NCI-H128 (cell line): Measurements from ENCODE around the gene TUBB8.
"Not testable (repeated sequence)": the region's sequence is repeated elsewhere in the genome, so short reads cannot be mapped to it uniquely, and the experiment has no call there.

ENCODE experiments used
- DNase-seq: peaks from one replicate; lab custom pipeline; 2025; ENCODE audit not compliant: unreplicated experiment; lab: John Stamatoyannopoulos, UW

The TUBB8 gene

DNA sequence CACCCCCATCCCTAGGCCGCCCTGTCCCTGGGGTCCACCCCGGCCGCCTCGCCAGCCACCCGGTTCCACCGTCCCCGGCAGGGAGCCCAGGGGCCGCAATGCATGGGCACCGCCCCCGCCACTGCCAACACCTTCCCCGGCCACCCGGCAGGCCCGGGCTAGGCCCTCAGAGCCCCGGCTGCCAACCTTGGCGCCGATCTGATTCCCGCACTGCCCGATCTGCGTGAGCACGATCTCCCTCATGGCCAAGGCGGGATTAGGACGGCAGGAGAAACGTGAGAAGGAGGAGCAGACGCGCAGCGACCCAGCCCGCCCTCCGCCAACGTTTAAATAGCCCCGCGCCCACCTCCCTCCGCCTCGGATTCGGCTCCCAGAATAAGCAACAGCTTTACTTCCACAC is at the start of gene TUBB8:
Gene TUBB8, minus strand, starts transcription at position 301 of the 400 bp plus-strand sequence. Its CDS starts 58 bp downstream, at position 243.
- DNase-seq, result no peak

DNA sequence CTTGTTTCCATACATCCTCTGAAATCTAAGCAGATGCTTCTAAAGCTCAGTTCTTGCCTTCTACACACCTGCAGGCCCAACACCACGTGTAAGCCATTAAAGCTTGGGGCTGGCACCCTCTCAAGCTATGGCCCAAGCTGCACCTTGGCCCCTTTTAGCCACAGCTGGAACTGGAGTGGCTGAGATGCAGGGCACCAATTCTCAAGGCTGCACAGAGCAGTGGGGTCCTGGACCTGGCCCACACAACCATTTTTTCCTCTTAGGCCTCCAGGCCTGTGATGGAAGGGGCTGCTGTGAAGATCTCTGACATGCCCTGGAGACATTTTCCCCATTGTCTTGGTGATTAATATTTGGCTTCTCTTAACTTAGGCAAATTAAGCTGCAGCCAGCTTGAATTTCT is 47.4 kb upstream of the TUBB8 start:
- no peak for DNase-seq

DNA sequence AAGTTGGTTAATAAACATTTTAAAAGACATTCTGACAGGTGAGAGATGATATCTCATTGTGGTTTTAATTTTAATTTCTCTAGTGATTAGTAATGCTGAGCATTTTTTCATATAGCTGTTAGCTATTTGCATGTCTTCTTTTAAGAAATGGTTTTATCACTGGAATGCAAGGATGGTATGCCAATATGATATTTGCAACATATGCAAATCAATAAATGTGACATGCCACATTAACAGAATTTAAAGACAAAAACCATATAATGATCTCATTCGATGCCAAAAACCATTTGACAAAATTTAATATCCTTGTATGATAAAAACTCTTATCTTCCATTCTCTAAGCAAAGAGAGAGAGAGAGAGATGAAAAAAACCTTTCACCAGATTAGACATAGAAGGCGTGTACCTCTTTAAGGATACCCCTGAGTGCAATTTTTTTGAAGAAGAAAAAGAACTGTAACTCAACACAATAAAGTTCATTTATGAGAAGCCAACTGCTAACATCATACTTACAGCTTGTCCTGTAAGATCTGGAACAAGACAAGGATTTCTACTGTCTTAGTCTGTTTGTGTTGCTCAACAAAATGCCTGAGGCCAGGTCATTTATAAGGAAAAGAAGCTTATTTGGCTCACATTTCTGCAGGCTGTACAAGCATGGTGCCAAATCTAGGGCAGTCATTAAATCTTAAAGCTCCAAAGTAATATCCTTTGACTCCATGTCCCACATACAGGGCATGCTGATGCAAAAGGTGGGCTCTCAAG is 46.4 kb upstream of the TUBB8 start:
- no peak for DNase-seq

- no peak for DNase-seq
Measured at GRCh38 chr10:94613-95012, 45.5 kb upstream of the TUBB8 start.

GRCh38 chr10:92846-93245 is 43.8 kb upstream of the TUBB8 start:
- no peak for DNase-seq

DNA sequence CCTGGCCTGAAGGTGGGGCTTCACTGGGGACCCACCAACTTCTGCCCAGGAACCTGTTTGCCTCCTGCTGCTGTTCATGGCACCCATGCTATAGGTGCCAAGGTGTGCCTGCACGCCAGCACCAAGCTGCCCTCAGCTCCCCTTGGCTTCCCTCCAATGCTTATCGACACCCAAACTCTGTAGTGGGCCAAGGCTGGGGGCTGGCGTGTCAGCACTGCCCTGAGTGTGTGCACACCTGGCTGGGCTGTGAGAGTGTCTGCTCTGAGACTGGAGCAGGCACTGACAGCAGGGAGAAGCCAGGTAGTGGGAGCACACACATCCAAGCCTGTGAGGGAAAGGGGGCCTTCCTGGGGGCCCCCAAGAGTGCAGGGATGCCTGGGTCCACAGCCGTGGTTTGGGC is 43.1 kb upstream of the TUBB8 start:
- DNase-seq, result no peak

DNA sequence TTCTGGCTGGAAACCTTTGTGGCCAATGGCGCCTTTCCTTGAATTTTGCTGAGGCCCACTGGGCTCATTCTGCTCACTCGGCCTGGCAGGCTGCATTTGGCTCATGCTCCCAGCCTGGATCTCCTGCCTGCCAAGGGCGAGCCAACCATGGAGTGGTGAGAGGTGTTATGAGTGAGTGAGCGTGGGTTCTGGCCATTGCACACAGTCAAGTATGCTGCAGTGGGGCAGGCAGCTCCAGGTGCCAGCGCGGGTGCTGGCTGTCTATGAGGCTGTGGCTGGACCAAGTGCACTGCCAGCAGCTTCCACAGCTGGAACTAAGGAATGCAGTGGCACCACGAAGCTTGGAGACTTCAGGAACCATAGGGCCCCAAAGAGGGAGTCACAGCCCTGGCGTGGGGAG is 42.2 kb upstream of the TUBB8 start:
- DNase-seq, result no peak

GRCh38 chr10:90161-90560 is 41.1 kb upstream of the TUBB8 start:
- DNase-seq, result no peak

DNA sequence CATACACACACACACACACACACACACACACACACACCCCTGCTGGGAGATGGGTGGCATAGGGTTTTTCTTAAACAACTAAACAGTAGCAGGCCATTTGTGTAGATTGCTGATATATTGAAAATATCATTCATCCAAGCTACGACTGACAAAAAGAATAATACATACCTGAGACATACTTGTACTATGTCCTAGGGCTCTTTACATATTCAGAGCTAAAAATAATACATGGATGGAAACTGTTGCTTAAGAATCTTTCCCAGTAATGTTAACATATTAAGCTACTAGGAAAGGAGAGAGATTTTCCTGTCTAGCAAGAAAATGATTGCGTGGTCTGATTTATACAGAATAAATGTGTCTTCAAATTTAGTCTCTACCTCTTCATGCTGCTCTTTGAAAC is 40.2 kb upstream of the TUBB8 start:
- DNase-seq, result no peak

DNA sequence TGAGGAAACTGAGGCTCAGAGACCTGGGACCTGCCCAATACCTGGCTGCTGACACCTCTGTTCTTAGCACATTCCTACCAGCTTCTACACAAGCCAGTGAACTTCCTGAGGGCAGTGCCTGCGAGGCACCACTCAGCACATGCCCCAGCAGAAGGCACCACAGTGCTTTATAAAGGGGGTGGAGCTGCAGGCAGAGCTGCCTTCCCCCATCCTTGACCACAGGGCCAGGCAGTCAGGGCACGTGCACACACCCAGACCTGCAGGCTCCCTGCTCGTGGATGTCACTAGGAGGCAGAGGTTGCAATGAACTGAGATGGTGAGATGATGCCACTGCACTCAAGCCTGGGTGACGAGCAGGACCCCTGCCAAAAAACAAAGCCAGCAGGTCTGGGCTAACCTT is 39.2 kb upstream of the TUBB8 start:
- no peak for DNase-seq

DNA sequence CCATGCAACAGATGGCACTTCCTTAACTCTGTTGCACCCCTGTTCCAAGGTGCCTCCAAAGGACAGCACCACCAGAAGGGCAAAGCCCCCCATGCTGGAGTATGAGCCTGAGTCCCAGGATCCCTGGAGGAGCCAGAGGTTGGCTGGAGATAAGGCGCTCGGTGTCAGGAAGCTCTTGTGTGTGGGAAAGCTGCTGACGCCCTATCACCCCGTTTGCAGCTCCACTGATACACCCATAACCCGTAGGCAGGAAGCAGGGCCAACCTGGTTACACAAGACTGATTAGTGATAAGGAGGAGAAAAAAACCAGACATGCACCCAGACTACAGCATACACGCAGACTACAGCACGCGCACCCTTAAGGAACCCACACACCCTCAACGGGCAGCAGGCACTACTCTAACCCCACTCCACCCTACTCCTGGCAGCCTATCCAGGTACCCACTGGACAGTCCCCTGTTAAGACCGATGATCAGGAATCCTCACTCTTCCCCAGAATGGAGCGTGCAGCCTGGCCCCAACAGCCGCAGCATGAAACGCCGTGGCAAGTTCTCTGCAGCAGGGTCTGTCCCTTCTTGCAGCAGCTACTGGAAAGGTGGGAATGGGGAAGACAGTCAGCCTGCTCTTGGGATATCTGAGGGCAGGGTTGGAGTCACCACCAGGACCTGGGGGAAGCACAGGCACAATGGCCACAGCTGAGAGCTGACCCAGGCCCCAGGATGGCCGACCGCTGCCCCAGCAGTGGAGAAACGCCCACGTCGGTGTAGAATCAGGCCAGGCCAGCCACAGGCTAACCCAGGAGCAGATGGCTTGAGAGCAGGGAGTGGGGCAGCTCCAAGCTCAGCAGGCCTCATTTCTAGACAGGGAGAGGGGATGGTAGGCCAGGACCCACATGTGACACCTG is 38.3 kb upstream of the TUBB8 start:
- DNase-seq, result no peak

DNA sequence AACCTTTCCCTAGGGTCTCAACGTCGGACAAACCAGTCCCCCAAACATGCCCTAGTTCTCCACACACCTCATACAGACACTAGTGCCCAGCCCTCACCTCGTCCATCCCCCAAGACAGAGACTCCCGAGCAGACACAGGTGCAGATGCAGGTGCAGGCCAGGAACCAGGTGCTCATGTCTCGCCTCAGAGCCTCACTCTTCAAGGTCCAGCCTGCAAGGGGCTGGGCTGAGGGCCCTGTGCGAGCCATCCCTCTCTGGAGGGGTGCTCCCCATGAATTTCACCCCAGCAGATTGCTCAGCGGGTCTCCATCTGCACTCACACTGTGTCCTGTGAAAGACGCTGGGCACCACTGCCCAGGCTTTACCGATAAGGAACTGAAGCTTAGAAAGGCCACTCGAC is 36.9 kb upstream of the TUBB8 start:
- DNase-seq, result no peak

GRCh38 chr10:85044-85443 is 35.9 kb upstream of the TUBB8 start:
- DNase-seq, result no peak

- no peak for DNase-seq
Measured at GRCh38 chr10:83930-84530, 34.9 kb upstream of the TUBB8 start.

DNA sequence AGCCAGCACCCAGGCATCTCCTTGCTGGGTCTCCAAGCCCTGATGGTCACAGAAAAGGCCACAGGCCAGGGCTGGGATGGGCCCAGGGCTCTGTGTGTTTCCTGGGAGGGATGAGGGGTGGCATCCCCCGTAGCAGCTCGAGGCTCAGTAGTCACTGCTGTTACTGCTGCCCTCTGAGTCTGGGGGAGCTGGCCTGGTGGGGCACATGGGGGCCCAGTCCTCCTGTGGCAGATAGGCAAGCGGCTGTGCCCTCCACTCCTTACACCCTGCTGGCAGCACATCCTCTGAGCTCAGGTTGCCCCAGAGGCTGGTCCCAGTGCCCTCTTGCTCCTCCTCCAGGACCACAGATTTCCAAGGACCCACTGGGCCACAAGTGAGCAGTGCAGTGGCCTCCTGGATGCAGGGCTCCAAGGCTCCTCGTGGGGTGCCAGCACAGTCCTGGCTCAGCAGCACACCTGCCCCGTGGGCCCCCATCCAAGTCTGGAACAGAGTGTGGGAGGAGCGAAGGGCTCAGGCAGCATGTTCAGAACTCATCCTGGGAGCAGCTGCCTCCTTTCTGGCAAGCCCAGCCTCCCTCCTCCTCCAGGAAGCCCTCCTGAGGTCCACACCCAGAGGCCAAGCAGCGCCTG is 31.5 kb upstream of the TUBB8 start:
- no peak for DNase-seq

DNA sequence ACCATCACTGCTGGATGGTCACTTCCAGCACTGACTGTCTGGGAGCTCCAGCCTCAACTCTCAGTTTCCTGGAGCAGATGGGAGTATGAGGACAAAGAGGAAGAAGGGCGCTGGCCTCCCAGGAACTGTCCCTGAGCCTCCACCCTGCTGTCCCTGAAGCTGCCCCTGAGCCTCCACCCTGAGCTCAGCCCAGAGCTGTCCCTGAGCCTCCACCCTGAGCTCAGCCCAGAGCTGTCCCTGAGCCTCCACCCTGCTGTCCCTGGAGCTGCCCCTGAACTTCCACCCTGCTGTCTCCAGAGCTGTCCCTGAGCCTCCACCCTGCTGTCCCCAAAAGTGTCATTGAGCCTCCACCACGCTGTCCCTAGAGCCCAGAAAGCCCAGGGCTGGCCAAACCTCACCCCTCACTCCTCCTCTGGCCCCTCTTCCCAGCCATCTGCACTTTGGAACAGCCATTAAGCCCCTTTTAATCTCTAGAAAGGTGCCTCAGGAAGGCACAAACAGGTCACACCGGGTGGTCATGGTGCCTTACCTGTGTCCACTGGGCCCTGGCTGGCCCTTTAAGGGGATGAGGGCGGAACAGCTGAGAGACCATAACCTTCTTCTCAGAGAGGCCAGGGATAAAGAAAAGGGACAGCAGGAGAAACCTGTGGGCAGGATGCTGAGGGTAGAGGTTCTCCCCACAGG is 30.6 kb upstream of the TUBB8 start:
- no peak for DNase-seq

- DNase-seq, result no peak
Measured at GRCh38 chr10:78556-78955, 29.5 kb upstream of the TUBB8 start.

- not testable (repeated sequence) for DNase-seq
Measured at GRCh38 chr10:74266-74621, 25.1 kb upstream of the TUBB8 start.

- not testable (repeated sequence) for DNase-seq
Measured at GRCh38 chr10:73543-74265, 24.6 kb upstream of the TUBB8 start.

DNA sequence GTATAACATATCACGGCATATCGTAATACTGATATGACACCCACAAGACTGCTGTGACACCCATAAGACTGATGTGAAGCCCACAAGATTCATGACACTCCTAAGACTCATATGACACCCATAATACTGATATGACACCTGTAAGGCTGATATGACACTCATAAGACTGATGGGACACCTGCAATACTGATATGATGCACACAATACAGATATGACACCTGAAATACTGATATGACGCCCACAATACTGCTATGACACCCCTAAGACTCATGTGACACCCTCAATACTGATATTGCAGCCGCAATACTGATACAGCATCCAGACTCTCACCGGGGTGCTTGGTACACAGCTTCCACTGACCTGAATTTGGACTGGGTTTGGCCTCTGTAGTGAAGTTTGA is 19.1 kb upstream of the TUBB8 start:
- DNase-seq, result not testable (repeated sequence)
